Measurements from ENCODE around the gene JOSD2.

JOSD2 gene

DNA sequence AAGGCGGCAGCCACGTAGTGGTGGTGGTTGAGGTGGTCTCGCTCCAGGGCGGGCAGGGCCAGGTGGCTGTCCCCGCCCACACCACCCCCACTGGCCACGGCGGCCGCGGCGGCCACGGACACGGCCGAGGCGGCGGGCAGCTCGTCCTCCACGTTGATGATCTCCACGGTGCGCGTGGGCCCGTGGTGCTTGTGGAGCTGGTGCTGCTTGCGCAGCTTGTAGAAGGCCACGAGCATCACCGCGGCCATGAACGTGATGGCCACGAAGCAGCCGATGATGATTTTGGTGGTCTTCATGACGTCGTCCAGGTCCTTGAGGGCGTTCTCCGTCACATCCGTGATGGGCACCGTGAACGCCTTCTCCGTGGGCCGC is 6.7 kb upstream of the JOSD2 start:
- Mint-ChIP-seq H3K27me3 (ENCODE audit: low read depth) (no peaks in the 10 kb centered on the region), H3K4me1 (no peaks in the 10 kb centered on the region), H3K9me3 (no peaks in the 10 kb centered on the region), H3K27ac (no peak overlapping the region), H3K36me3 (ENCODE audit: low read depth) (peaks cover 10% of the 10 kb centered on the region), H3K4me3 (no peak overlapping the region)
- TF ChIP-seq, protein P1, sequence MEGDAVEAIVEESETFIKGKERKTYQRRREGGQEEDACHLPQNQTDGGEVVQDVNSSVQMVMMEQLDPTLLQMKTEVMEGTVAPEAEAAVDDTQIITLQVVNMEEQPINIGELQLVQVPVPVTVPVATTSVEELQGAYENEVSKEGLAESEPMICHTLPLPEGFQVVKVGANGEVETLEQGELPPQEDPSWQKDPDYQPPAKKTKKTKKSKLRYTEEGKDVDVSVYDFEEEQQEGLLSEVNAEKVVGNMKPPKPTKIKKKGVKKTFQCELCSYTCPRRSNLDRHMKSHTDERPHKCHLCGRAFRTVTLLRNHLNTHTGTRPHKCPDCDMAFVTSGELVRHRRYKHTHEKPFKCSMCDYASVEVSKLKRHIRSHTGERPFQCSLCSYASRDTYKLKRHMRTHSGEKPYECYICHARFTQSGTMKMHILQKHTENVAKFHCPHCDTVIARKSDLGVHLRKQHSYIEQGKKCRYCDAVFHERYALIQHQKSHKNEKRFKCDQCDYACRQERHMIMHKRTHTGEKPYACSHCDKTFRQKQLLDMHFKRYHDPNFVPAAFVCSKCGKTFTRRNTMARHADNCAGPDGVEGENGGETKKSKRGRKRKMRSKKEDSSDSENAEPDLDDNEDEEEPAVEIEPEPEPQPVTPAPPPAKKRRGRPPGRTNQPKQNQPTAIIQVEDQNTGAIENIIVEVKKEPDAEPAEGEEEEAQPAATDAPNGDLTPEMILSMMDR (IDR thresholded peaks at IDR 0.05; ENCODE audit: unreplicated experiment in 3 of 3), result no peak

DNA sequence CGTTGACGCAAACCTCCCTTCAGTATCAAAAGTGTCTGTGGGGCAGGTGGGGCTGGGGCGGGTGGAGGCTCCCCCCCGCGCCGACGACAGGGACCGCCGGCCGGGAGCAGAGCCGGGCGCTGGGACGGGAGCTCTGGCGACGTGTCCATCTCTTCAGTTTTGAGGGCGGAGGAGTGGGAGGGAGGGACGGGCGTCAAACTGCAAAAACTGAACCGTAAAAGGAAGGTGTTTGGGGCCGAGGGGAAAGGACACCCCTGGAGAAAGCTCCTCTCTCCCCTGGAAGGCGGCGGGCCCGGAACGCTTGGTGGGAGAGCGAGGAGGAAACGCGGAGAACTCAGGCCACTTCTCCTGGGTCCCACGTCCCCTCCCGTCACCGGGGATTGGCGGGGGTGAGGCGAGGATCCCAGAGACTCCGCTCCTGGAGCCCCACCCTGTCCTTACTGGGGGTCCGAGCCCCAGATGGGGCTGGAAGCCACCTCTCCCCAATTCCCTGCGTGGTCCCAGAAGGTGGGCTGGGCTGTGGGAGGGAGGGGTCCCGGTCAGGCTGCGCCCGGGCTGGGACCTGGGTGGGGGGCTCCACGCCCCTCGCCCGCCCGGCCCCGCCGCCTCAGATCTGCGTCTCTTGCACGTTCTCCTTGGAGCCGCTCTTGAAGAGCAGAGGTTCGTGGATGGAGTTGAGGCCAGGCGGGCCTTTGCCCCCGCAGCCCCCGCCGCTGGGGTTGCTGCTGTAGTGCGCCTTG is 6.1 kb upstream of the JOSD2 start:
- TF ChIP-seq, protein P1 (IDR thresholded peaks at IDR 0.05; ENCODE audit: unreplicated experiment in 3 of 3), result no peak
- H3K27me3 Mint-ChIP-seq (ENCODE audit: low read depth), result no peaks in the 10 kb centered on the region
- H3K4me1 Mint-ChIP-seq, result no peaks in the 10 kb centered on the region
- no peak overlapping the region for H3K4me3 Mint-ChIP-seq
- H3K36me3 Mint-ChIP-seq (ENCODE audit: low read depth), result peaks cover 10% of the 10 kb centered on the region
- no peaks in the 10 kb centered on the region for H3K9me3 Mint-ChIP-seq
- no peak overlapping the region for H3K27ac Mint-ChIP-seq

DNA sequence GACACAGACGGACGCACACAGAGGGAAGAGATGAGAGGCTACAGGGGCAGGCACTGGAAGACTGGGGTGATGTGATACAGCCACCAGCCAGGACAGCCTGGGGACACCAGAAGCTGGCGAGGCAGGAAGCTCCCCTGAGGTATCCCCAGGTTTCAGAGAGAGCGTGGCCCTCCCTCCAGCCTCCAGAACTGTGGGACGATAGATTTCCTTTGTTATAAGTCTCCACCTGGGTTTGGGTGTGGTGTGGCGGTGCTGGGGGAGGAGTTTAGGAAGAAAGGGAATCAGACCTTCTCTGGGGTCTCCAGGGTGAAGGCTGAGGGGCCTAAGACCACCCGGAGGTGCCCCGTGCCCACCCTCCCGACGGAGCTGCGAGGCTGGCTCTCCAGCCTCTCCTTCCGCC is 5.5 kb upstream of the JOSD2 start:
- no peaks in the 10 kb centered on the region for H3K9me3 Mint-ChIP-seq
- H3K4me1 Mint-ChIP-seq, result peaks cover 6% of the 10 kb centered on the region
- peaks cover 10% of the 10 kb centered on the region for H3K36me3 Mint-ChIP-seq (ENCODE audit: low read depth)
- TF ChIP-seq, protein P1 (IDR thresholded peaks at IDR 0.05; ENCODE audit: unreplicated experiment in 3 of 3), result no peak
- no peaks in the 10 kb centered on the region for H3K27me3 Mint-ChIP-seq (ENCODE audit: low read depth)
- no peak overlapping the region for H3K4me3 Mint-ChIP-seq
- H3K27ac Mint-ChIP-seq, result no peak overlapping the region

DNA sequence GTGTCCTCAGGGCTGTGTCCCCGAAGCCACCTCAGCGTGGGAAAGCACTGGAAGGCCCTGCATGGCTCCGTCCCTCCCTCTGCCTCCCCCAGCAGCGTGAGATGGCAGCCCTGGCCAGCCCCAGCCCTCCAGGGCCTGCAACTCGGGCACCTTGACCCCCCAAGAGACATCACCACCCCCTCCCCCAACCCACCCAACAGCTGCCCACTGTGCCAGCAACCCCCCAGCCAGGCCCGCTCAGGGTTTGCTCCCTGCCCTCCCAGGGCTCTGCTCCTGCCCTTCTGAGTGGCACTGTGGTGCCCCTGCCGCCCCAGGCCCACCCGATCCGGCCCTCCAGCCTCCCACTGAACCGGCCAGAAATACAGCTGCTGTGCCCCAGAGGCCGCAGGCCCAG is 4.2 kb upstream of the JOSD2 start:
- Mint-ChIP-seq H3K36me3 (ENCODE audit: low read depth) (peaks cover 10% of the 10 kb centered on the region), H3K4me3 (no peak overlapping the region), H3K9me3 (no peaks in the 10 kb centered on the region), H3K27me3 (ENCODE audit: low read depth) (no peaks in the 10 kb centered on the region), H3K4me1 (peaks cover 17% of the 10 kb centered on the region), H3K27ac (no peak overlapping the region)
- TF ChIP-seq, protein P1 (IDR thresholded peaks at IDR 0.05; ENCODE audit: unreplicated experiment in 3 of 3), result no peak

DNA sequence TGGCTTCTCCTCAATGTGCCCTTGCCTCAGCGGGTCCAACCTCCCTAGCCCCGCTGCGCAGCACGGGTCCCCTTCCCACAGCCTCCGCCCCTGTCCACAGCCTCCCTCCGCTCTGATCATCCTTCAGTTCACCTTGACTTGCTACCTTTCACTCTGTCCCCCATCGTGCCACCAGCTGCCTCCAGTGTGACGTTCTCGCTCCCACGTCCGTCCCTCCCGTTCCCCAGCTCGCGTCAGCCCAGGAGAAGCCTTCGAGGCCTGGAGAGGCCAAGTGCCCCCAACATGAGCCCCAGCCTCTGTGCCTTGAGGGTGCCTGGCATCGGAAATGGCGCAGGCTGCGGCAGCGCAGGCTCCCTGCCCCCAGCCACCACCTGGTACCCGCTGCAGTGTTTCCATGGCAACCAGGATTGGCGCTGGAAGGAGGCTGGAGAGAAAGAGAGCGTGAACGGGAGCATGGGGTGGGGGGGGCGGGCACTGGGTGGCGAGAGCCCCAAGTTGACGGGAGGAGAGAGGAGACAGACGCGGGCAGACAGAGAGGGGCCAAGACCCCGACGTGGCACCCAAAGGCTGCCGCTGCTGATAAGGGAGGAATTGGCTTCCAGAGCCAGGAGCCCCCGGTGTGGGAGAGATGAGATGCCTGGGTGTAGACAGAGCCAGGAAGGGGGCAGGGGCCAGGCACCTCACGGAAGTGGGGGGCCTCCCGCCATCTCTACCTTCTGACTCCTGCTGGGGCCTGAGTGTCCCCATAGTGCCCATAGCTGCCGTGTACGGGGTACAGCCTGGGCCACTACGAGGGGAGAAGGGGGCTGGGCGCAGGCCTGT is 3.6 kb upstream of the JOSD2 start:
- no peaks in the 10 kb centered on the region for H3K27me3 Mint-ChIP-seq (ENCODE audit: low read depth)
- TF ChIP-seq, protein P1 (IDR thresholded peaks at IDR 0.05; ENCODE audit: unreplicated experiment in 3 of 3), result no peak
- peak overlapping the region in 2 of 3 experiments; percentile 55 to 64 for H3K27ac Mint-ChIP-seq
- H3K4me3 Mint-ChIP-seq, result peak overlapping the region; percentile 31 to 71 (median 58)
- H3K4me1 Mint-ChIP-seq, result peaks cover 17% of the 10 kb centered on the region
- peaks cover 10% of the 10 kb centered on the region for H3K36me3 Mint-ChIP-seq (ENCODE audit: low read depth)
- no peaks in the 10 kb centered on the region for H3K9me3 Mint-ChIP-seq

All from nephron (organoid).